RWPE2 (cell line): ENCODE results near the gene JCAD.

Experiments
- ATAC-seq: fragments of 200-7000 bp; cut with Tn5 transposase; 3 replicates; pipeline ENCODE4 v1.9.1; 2021; ENCODE audit warnings: low read depth
- DNase-seq: peaks from one replicate; pipeline ENCODE4 v3.0.0-alpha.2; 2020; ENCODE audit warnings: low spot score
- H3K27ac ChIP-seq: fragments of 450-650 bp; 2 replicates; pipeline ENCODE4 v1.5.1; 2017; ENCODE audit warnings: mild to moderate bottlenecking; ENCODE audit not compliant: poor library complexity, severe bottlenecking
- H3K27me3 ChIP-seq: fragments of 250-450 bp; sonication (Bioruptor Pico); 2 replicates; pipeline ENCODE4 v1.5.1; 2021; ENCODE audit warnings: mild to moderate bottlenecking, moderate library complexity; ENCODE audit not compliant: insufficient read depth, poor library complexity, severe bottlenecking
- H3K36me3 ChIP-seq: fragments of 250-450 bp; sonication (Bioruptor Pico); 2 replicates; pipeline ENCODE4 v1.5.1; 2020; ENCODE audit warnings: low read depth, mild to moderate bottlenecking, moderate library complexity
- H3K4me1 ChIP-seq: fragments of 250-450 bp; sonication (Bioruptor Pico); 2 replicates; pipeline ENCODE4 v1.5.1; 2021; ENCODE audit warnings: mild to moderate bottlenecking, moderate library complexity; ENCODE audit not compliant: insufficient read depth, poor library complexity, severe bottlenecking
- H3K4me3 ChIP-seq: fragments of 250-450 bp; sonication (Bioruptor Pico); 2 replicates; pipeline ENCODE4 v1.5.1; 2021; ENCODE audit warnings: mild to moderate bottlenecking, moderate library complexity; ENCODE audit not compliant: severe bottlenecking
- H3K9me3 ChIP-seq: fragments of 250-450 bp; sonication (Bioruptor Pico); 2 replicates; pipeline ENCODE4 v1.5.1; 2021; ENCODE audit warnings: mild to moderate bottlenecking, moderate library complexity; ENCODE audit not compliant: severe bottlenecking
- CTCF ChIP-seq: fragments of 450-650 bp; IDR thresholded peaks from one replicate; pipeline ENCODE4 v1.5.1; 2017; ENCODE audit warnings: mild to moderate bottlenecking, moderate library complexity; ENCODE audit not compliant: poor library complexity, severe bottlenecking

The JCAD gene

GRCh38 chr10:30092151-30092790, 32.9 kb upstream of the JCAD start:
- Histone ChIP-seq H3K36me3 (no peaks in the 10 kb centered on the region), H3K27ac (no peak overlapping the region), H3K9me3 (no peaks in the 10 kb centered on the region), H3K4me1 (no peaks in the 10 kb centered on the region), H3K27me3 (no peaks in the 10 kb centered on the region), H3K4me3 (no peak overlapping the region)
- DNase-seq (no peak), ATAC-seq (peak; percentile 42; the same call in 1 of the 3 replicates)
- no peak for TF ChIP-seq CTCF

GRCh38 chr10:30091136-30091535, 31.8 kb upstream of the JCAD start:
- no peaks in the 10 kb centered on the region for H3K27me3 ChIP-seq
- no peak overlapping the region for H3K4me3 ChIP-seq
- no peak for ATAC-seq
- no peak for TF ChIP-seq CTCF
- no peak overlapping the region for H3K27ac ChIP-seq
- DNase-seq: no peak
- no peaks in the 10 kb centered on the region for H3K9me3 ChIP-seq
- no peaks in the 10 kb centered on the region for H3K4me1 ChIP-seq
- no peaks in the 10 kb centered on the region for H3K36me3 ChIP-seq

GRCh38 chr10:30088178-30088577, 28.8 kb upstream of the JCAD start:
- H3K4me1 ChIP-seq: no peaks in the 10 kb centered on the region
- no peak for TF ChIP-seq CTCF
- DNase-seq (no peak), ATAC-seq (no peak)
- no peak overlapping the region for H3K4me3 ChIP-seq
- no peaks in the 10 kb centered on the region for H3K9me3 ChIP-seq
- H3K36me3 ChIP-seq: no peaks in the 10 kb centered on the region
- no peak overlapping the region for H3K27ac ChIP-seq
- H3K27me3 ChIP-seq: no peaks in the 10 kb centered on the region

- Histone ChIP-seq H3K27ac (no peak overlapping the region), H3K27me3 (no peaks in the 10 kb centered on the region), H3K36me3 (no peaks in the 10 kb centered on the region), H3K4me1 (no peaks in the 10 kb centered on the region), H3K9me3 (no peaks in the 10 kb centered on the region), H3K4me3 (no peak overlapping the region)
- TF ChIP-seq CTCF: no peak
- ATAC-seq: no peak
- DNase-seq: no peak
Observed at GRCh38 chr10:30083934-30084333, 24.5 kb upstream of the JCAD start.

- DNase-seq (no peak), ATAC-seq (no peak)
- no peaks in the 10 kb centered on the region for H3K27me3 ChIP-seq
- H3K9me3 ChIP-seq: no peaks in the 10 kb centered on the region
- no peak overlapping the region for H3K27ac ChIP-seq
- H3K4me3 ChIP-seq: no peak overlapping the region
- no peak for TF ChIP-seq CTCF
- no peaks in the 10 kb centered on the region for H3K36me3 ChIP-seq
- no peaks in the 10 kb centered on the region for H3K4me1 ChIP-seq
Observed at GRCh38 chr10:30081182-30081581, 21.8 kb upstream of the JCAD start.
